Measurements from ENCODE around the gene MAP4.

MAP4 gene

GRCh38 chr3:47976135-47976732 lies 40.0 kb downstream of the MAP4 start:
- peak; percentile 79 for FAIRE-seq
- no peak for DNase-seq (ENCODE audit: insufficient read length, low spot score)

- no peak for DNase-seq (ENCODE audit: insufficient read length, low spot score)
- FAIRE-seq = no peak
These were observed 41.2 kb downstream of the MAP4 start for GRCh38 chr3:47974974-47975470.

DNA sequence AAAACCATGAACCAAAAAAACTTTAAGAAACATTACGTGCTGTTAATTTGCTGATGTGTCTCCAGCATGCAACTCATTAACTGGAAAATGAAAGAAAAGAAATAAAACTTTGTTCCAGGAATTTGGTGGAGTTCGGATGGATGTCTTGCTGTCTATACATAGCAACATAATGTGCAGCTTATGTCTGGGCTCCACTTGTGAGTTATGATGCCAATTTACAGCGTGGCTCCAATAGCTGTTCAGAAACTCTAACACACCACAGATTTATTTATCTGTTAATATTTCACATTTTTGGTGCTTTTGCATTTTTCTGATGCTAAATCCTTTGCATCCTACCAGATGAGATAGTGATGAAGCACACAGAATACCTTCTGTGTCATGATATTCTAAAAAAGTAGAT lies 45.1 kb downstream of the MAP4 start:
- DNase-seq (ENCODE audit: insufficient read length, low spot score) (no peak), FAIRE-seq (no peak)

DNA sequence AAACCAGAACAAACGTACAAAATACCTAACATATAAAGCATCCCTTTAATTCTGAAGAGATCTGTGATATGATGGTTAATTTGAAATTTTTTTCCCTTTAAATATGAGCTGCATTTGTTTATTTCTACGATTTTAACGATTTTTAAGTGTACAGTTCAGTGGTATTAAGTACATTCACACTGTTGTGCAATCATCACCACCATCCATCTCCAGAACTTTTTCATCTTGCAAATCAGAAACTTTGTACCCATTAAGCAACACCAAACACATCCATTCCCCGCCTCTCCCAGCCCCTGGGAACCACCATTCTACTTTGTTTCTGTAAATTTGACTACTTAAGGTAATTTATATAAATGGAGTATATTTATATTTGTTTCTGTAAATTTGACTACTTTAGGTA lies 51.5 kb downstream of the MAP4 start:
- no peak for FAIRE-seq
- no peak for DNase-seq (ENCODE audit: insufficient read length, low spot score)

DNA sequence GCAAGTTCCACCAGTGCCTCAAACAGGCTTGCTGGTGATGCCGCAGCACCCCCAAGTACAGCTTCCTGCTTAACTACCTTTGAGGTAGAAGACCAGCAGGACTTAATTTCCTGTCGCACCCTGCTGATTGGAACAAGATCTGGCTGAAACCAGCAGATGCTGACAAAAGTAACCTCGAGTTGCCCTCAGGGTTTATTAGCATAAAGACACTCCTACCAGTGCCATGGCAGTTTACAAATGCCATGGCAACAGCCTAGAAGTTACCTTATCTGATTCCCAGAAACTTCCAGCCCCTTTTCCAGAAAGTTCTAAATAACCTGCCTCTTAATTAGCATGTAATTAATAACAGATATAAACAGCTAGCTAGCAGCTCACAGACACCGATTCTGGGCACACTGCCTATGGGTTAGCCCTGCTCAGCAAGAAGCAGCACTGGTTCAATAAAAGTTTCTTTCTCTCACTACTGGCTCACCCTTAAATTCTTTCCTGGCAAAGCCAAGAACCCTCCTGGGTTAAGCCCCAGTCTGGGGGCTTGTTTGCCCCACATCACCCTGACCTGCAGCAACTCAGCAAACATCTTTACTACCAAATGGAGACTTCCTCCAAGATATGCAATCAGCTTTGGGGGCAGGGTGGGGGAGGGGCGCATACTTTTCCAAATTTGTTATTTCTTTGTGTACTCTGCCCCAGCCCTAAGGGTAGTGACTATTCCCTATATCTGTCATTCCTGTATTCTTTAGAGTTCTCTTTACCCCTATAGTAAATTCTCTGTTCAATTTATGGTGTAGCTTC lies 54.2 kb downstream of the MAP4 start:
- DNase-seq (ENCODE audit: insufficient read length, low spot score) (no peak), FAIRE-seq (peak; percentile 61)

- no peak for DNase-seq (ENCODE audit: insufficient read length, low spot score)
- no peak for FAIRE-seq
These were observed 55.2 kb downstream of the MAP4 start for GRCh38 chr3:47961036-47961435.

- DNase-seq (ENCODE audit: insufficient read length, low spot score) (no peak), FAIRE-seq (no peak)
These were observed 59.7 kb downstream of the MAP4 start for GRCh38 chr3:47956521-47956920.

DNA sequence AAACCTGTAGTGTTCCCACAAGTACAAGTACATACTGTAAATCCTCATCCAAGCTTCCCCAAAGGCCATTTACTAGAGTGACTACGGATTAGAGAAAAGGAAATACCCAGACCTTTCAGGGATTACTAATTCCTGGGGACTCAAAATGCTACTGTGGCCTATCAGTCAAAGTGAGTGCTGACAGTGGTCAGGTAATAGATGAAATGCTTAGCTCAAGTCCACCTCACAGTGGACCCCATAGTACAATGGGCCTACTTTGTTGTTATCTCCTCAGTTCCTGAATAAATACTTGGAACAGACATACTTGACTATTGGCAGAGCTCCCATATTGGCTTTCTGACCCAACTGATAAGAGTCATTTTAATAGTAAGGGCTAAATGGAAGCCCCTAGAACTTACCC lies 61.6 kb downstream of the MAP4 start:
- FAIRE-seq (no peak), DNase-seq (ENCODE audit: insufficient read length, low spot score) (no peak)

DNA sequence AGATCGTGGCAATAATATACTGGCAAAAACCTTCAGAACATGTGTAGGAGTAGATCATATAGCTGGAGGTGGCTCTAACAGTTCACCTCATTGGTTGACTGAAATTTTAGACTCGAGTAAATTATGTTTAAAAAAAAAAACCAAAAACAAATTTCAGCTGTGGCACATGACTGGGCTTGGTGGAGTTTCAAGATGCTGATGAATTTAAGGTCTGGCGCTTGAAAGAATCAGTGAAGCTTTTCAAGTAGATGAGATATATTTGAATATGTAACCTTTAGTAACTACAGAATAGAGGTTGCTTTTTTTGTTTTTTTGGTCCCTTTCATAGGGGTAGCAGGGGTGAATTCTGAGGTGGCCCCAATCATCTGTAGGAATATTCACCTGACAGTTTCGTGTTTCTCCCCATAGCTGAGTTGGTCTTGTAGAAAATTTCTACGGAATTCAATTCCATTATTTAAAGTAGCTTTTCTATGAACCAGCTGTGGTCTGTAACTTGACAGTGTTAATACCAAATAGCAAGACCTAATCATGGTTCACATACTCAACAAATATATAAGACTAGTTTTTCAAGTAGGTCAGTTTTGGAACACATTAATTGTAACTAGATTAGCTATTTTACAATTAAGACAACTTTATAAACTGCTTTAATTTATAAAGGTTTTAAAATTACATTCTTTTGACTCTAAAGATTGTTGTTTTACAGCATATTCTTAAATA lies 65.6 kb downstream of the MAP4 start:
- FAIRE-seq (peak; percentile 96), DNase-seq (ENCODE audit: insufficient read length, low spot score) (peak; percentile 18)

GRCh38 chr3:47949979-47950378 lies 66.2 kb downstream of the MAP4 start:
- FAIRE-seq = no peak
- DNase-seq (ENCODE audit: insufficient read length, low spot score) = peak; percentile 47

DNA sequence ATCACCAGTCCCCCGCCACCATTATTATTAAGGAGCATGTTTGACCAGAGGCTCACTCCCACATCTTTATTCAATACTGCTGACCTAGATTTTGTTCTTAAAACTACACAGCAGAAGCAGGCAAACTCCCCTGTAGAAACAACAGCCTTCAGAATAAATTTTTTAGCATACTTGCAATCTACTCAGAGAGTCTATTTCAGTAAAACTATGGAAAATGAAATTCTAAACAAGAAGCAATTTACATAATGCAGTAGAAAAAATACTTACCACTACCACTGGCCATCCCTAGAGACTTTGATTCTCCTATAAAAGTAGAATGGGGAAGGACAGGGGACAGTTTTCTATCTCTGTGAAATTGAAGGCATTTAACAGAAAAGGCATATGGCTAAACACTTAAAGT lies 76.0 kb downstream of the MAP4 start:
- FAIRE-seq (no peak), DNase-seq (ENCODE audit: insufficient read length, low spot score) (no peak)

DNA sequence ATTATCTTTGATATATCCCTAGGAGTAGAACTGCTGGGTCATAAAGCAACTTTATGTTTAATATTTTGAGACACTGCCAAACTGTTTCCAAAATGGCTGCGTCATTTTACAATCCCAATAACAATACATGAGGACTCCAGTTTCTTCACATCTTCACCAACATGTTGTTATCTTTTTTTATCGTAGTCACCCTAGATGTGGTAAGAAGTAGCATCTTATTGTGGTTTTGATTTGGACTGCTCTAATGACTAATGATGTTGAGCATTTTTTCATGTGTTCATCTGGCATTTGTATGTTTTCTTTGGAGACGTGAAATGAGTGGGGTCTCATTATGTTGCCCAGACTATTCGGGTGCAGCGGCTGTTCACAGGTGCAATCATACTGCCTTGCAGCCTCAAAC lies 83.8 kb downstream of the MAP4 start:
- FAIRE-seq = no peak
- no peak for DNase-seq (ENCODE audit: insufficient read length, low spot score)

DNA sequence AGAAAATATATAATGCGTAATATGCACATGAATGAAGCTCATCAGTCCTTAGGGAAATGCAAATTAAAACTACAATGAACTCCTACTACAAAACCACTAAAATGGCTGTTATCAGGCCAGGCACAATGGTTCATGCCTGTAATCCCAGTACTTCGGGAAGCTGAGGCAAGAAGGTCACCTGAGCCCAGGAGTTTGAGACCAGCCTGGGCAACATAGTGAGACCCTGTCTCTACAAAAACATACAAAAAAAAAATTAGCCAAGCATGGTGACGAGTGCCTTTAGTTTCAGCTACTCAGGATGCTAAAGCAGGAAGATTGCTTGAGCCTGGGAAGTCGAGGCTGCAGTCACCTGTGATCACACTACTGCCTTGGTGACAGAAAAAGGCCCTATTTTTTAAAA lies 85.2 kb downstream of the MAP4 start:
- FAIRE-seq (no peak), DNase-seq (ENCODE audit: insufficient read length, low spot score) (no peak)

DNA sequence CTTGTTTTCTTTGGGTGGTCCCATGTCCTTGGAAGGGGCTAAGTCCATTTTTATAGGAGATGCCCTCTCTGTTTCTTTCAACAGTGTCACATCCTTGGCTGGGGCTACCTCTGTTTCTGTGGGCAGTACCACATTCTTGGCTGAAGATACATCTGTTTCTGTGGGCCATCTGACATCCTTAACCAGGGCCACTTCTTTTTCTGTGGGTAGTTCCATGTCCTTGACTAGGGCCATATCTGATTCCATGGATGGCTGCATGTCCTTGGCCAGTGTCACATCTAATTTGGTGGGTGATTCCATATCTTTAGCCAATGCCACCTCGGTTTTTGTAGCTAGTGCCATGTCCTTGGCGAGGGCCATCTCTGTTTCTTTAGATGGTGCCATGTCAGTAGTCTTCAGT lies 99.5 kb downstream of the MAP4 start:
- no peak for FAIRE-seq
- no peak for DNase-seq (ENCODE audit: insufficient read length, low spot score)

DNA sequence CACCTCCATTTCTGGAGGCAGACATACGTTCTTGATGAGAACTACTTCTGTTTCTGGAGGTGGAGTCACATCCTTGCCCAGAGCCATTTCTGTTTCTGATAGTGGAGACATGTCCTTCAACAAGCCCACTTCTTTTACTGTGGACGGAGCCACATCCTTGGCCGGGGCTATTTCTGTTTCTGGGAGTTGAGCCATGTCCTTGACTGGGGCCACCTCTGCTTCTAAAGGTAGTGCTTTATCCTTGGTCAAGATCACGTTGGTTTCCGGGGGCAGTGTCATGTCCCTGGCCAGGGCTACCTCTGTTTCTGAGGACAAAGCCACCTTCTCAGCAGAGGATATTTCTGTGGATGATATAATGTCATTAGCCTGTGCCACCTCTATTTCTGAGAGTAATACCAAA lies 100.0 kb downstream of the MAP4 start:
- DNase-seq (ENCODE audit: insufficient read length, low spot score) = no peak
- FAIRE-seq = no peak

DNA sequence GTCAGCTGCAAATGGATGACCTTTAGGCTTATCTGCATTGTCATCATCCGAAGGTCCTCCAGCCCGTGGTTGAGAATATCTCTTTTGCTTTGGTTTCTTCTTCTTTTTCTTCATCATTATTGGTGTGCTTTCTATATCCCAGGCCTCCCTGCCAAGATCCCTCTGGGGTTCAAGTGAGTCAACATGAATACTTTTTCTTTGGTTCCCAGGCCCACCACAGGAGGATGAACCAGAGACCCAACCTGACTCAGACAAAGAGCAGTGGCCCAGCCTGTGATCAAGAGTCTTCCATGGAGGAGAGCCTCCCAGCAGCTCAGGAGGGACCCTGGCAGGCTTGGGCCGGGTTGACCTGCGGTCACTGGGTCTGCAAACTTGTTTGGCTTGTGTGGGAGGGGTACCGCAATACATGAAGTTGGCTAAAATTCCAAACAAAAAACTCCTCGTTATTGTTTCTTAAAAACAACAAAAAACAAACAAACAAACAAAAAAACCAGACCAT lies 104.2 kb downstream of the MAP4 start:
- DNase-seq (ENCODE audit: insufficient read length, low spot score) (no peak), FAIRE-seq (no peak)

GRCh38 chr3:47910777-47911440 lies 105.3 kb downstream of the MAP4 start:
- DNase-seq (ENCODE audit: insufficient read length, low spot score) (no peak), FAIRE-seq (no peak)

- no peak for FAIRE-seq
These were observed 106.0 kb downstream of the MAP4 start for GRCh38 chr3:47910233-47910632.

GRCh38 chr3:47909607-47910006 lies 106.6 kb downstream of the MAP4 start:
- DNase-seq (ENCODE audit: insufficient read length, low spot score) (no peak), FAIRE-seq (no peak)

More at GRCh38 chr3:47910233-47910632, 106.0 kb downstream of the MAP4 start:
- DNase-seq (ENCODE audit: insufficient read length, low spot score) = no peak

GRCh38 chr3:47908744-47909143 lies 107.5 kb downstream of the MAP4 start:
- DNase-seq (ENCODE audit: insufficient read length, low spot score) (no peak), FAIRE-seq (no peak)

- DNase-seq (ENCODE audit: insufficient read length, low spot score) (no peak), FAIRE-seq (peak; percentile 14)
These were observed 108.4 kb downstream of the MAP4 start for GRCh38 chr3:47907784-47908183.
